ENCODE measurements around the gene ADAMTSL1. TPM values are rescaled to one million over a fixed set of nuclear protein-coding genes. Genes with fewer than 3 reads are reported as not detected.

The ADAMTSL1 gene
- total and polyA plus RNA-seq, 2 donors from 2014 or later = 3.0 to 27.3 TPM

DNA sequence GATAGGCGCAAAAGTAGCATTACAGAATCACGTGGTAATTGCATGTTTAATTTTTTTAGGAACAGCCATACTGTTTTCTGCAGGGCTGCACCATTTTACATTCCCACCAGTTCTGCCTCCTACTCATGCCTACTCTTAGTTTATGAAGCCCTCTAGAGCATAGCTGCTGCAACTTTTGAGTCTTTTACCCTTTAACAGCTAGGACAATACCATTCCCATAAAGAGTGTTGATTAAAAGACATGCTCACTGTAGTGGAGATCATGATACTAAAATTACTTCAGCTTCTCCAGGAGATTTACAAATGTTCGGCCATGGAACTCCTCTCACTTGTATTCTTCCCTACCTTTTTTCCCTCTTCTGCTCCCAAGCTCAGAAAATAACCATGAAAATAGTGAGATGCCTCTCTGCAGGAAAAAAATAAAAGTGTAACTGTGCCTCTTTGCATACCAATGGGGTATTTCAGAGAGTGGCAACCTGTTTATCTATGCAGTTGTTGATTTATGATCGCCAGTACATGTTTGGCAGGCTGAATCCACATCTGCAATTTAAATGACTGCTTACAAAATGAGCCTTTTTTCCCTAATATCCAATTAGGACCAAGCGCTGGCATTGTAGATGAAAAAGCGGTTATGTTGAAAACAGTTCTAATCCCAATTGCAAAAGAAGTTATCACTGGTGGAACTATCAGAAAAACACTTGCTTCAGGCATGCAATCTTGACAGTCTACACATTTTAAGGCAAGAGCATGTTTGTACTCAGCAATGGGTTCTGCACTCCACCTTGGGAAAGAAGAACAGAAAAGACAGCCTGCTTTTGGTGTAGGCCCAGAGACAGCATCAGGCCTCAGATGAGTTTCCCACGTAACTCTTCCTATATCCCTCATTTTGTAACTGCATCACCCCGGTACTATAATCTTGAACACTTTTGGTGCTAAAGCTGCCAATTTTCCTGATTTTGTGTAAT lies 131.1 kb downstream of the ADAMTSL1 start:
- H3K9me3 ChIP-seq (ENCODE audit: control insufficient read depth in 2 of 3, insufficient read depth in 1 of 3, low read length in 3 of 3) = no peaks in the 10 kb centered on the region
- FAIRE-seq (no peak), DNase-seq (no peak)
- no peak overlapping the region for H3K9ac ChIP-seq (ENCODE audit: low read length in 3 of 3)
- H3K27me3 ChIP-seq (ENCODE audit: control insufficient read depth, insufficient read depth, low read length) = no peaks in the 10 kb centered on the region
- H3K4me1 ChIP-seq (ENCODE audit: control insufficient read depth in 2 of 3, insufficient read depth in 2 of 3, low read depth in 1 of 3, low read length in 3 of 3) = no peaks in the 10 kb centered on the region
- no peak overlapping the region for H3K4me3 ChIP-seq (ENCODE audit: low read length in 3 of 3)
- H3K27ac ChIP-seq (ENCODE audit: low read depth in 2 of 2, low read length in 2 of 2) = no peak overlapping the region
- no peaks in the 10 kb centered on the region for H3K36me3 ChIP-seq (ENCODE audit: control insufficient read depth in 2 of 3, insufficient read depth in 3 of 3, low read length in 3 of 3)
- intact Hi-C loops (cut with DNase I) = no loop called here
- TF ChIP-seq CTCF (IDR thresholded peaks at IDR 0.05; ENCODE audit: borderline replicate concordance, extremely low read depth, insufficient read depth) = no peak

DNA sequence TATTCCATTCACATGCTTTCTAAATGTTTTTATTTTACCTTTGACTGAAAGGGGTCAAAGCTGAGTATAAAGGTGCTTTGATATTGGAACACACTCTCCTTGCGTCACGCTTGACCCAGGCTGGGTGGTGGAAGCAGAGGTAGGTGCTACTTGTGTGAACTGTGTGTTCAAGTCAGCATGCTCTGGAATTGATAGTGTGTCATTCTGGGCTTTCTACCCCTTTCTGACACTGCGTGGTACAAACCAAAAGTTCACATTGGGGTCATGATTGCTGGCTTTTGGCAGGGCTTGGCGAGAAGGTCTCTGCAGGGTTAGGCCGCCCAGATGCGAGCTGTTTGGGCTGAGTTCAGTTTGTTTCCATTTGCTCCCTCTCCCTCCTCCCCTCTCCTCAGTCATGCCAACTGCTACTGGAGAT lies 131.8 kb downstream of the ADAMTSL1 start:
- no peak for FAIRE-seq
- no peak overlapping the region for H3K9ac ChIP-seq (ENCODE audit: low read length in 3 of 3)

DNA sequence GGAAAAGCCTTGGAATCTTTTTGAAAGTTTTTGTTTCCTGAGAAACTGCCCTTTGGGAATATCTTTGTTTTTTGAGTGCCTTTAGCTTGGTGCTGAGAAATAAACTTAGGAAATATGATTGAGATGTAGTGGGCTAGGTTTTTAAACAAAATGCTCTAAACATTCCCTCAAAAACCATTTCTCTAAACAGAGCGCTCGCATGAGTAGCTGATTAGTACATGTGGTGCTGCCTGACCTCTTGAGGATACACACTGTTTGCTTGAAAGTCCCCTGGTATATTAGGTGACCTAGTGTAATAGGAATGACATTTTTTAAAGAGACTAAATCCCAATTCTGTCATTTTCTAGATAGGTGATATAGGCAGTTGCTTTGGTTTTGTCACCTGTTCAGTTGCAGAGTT lies 132.3 kb downstream of the ADAMTSL1 start:
- Histone ChIP-seq H3K4me3 (ENCODE audit: low read length in 3 of 3) (no peak overlapping the region), H3K9ac (ENCODE audit: low read length in 3 of 3) (no peak overlapping the region), H3K9me3 (ENCODE audit: control insufficient read depth in 2 of 3, insufficient read depth in 1 of 3, low read length in 3 of 3) (no peaks in the 10 kb centered on the region), H3K36me3 (ENCODE audit: control insufficient read depth in 2 of 3, insufficient read depth in 3 of 3, low read length in 3 of 3) (no peaks in the 10 kb centered on the region), H3K27me3 (ENCODE audit: control insufficient read depth, insufficient read depth, low read length) (no peaks in the 10 kb centered on the region), H3K27ac (ENCODE audit: low read depth in 2 of 2, low read length in 2 of 2) (no peak overlapping the region), H3K4me1 (ENCODE audit: control insufficient read depth in 2 of 3, insufficient read depth in 2 of 3, low read depth in 1 of 3, low read length in 3 of 3) (no peaks in the 10 kb centered on the region)
- no peak for TF ChIP-seq CTCF (IDR thresholded peaks at IDR 0.05; ENCODE audit: borderline replicate concordance, extremely low read depth, insufficient read depth)
- DNase-seq (no peak), FAIRE-seq (no peak)
- intact Hi-C loops (cut with DNase I) = no loop called here

More for the DNA sequence above, 131.8 kb downstream of the ADAMTSL1 start:
- intact Hi-C loops (cut with DNase I) = no loop called here
- Histone ChIP-seq H3K36me3 (ENCODE audit: control insufficient read depth in 2 of 3, insufficient read depth in 3 of 3, low read length in 3 of 3) (no peaks in the 10 kb centered on the region), H3K9me3 (ENCODE audit: control insufficient read depth in 2 of 3, insufficient read depth in 1 of 3, low read length in 3 of 3) (no peaks in the 10 kb centered on the region), H3K4me1 (ENCODE audit: control insufficient read depth in 2 of 3, insufficient read depth in 2 of 3, low read depth in 1 of 3, low read length in 3 of 3) (no peaks in the 10 kb centered on the region), H3K27ac (ENCODE audit: low read depth in 2 of 2, low read length in 2 of 2) (no peak overlapping the region), H3K4me3 (ENCODE audit: low read length in 3 of 3) (no peak overlapping the region), H3K27me3 (ENCODE audit: control insufficient read depth, insufficient read depth, low read length) (no peaks in the 10 kb centered on the region)
- DNase-seq = peak in 3 of 5 donors; percentile 17 to 68 (median 21)
- no peak for TF ChIP-seq CTCF (IDR thresholded peaks at IDR 0.05; ENCODE audit: borderline replicate concordance, extremely low read depth, insufficient read depth)
